Stromal cell of bone marrow (primary cell): ENCODE measurements around the gene ADA.
A peak's percentile ranks its signal among the peaks of the same experiment; 100 is the strongest.

Experiments used
- DNase-seq: peaks from one replicate; pipeline ENCODE4 v3.0.0-alpha.2; 2012; ENCODE audit warnings: low read depth

ADA gene

DNA sequence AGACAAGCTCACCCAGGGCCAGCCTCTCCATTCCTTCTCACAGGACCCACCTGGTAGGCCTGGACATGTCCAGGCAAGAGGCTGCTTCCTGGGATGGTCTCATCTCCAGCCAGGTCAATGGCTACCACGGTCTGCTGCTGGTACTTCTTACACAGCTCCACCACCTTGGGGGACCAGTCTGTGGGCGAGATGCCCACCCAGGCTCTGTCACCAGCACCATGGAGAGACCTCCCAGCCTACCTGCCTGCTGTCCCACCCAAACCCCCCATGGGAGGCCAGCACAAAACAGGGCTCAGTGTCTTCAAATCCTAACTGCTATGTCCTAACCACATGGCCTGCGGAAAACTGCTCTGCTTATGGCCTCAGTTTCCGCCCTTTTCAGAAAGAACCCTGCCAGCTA is 27.3 kb downstream of the ADA start:
- no peak for DNase-seq

DNA sequence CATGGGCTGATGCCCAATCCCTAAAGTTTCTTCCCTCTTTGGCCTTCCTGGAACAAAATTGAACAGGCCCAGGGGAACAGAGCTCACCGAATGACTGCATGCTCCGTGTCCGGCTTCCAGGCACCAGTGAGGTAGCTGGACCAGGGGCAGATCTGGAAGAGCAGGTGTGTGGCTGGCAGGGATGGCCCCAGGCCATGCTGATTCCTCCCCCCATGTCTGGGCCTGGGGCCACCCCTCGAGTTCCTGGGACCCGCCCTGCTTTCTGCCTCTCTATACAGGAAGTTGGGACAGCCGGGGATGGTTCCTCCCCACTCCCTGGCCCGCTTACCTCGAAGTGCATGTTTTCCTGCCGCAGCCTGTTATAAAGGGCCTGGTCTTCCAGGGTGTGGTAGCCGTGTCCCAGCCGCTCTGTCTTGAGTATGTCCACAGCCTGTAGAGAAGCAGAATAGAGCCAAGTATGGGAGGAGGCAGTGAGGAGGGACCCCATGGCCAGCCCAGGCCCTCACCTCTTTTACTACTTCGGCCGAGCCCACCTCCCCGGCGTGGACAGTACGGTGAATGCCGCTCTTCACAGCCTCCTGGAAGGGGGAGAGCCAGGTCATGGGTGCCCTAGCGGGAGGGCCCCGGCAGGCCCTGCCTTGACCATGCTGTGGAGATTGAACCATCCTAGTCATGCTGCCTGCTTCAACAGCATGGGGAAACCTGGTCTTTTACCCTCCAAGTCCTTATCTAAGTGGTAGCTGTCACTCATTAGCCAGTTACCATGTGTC is 28.8 kb downstream of the ADA start:
- DNase-seq, result no peak

DNA sequence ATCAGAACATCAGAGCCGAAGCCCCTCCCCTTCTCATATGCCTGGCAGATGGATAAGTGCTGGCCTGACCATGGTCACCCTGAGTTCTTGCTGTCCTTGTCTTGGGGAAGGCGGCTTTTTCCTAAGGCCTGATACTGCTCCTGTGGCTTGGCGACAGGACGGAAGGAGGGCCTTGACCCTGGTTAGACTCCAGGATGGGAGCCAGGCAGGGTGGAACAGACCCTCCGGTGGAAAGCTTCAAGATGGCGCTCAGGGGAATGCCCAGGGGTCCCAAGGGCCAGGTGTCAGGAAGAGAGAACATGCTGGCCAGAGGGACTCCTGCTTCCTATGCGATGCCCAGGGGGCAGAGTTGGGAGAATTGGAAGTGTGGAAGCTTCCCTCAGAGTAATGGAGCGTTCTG is 29.6 kb downstream of the ADA start:
- DNase-seq, result no peak

DNA sequence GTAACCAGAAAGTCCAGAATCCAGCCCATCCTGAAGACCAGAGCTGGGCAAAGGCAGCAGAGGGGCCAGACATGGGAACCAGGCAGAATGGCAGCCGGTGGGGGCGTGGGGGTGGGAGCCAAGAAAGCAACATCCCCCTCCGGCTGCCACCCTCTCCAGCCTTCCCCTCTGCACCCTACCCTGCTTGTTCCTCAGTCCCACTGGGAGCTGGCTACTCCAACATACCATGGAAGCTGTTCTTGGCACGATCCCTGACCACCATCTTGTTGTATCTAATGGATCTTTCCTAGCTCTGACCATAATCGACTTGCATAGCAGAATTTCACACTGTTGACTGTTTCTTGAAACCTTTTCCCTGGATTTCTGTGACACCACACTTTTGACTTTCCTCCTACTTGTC is 30.2 kb downstream of the ADA start:
- no peak for DNase-seq

DNA sequence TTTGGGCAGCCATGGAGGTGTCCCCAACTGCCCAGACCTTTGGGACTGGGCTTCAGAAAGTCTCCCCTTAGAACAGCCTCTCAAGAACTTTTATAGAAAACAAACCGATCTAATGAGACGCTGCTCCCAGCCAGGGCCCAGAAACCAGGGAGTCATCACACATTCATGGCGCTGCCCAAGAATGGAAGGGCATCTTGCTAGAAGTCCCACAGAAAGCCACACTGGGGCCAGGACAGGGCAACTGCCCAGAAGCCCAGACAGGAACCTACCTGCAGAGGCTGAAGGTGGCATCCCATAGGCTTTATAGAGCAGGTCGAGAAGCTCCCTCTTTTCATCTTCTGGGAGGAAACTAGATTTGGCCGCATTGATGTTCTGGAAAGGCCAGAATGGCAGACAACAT is 31.5 kb downstream of the ADA start:
- DNase-seq, result no peak

DNA sequence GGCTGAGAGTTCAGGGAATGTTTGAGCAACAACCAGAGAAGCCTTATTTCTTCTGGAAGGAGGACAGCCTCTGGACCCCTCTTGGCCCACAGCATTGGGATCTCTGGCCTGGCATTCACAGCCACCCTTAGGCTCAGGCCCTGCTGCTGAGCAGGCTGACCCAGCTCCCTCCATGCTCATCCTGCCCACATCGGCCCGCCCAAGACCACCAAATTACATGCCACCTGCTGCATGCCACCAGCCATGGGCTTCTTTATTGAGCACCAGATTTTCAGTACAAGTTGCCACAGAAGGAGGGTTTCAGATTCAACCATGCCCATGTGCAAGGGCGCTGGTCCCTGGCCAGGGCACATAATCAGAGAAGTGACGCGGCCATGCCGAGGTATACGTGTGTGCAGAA is 32.2 kb downstream of the ADA start:
- DNase-seq, result no peak

DNA sequence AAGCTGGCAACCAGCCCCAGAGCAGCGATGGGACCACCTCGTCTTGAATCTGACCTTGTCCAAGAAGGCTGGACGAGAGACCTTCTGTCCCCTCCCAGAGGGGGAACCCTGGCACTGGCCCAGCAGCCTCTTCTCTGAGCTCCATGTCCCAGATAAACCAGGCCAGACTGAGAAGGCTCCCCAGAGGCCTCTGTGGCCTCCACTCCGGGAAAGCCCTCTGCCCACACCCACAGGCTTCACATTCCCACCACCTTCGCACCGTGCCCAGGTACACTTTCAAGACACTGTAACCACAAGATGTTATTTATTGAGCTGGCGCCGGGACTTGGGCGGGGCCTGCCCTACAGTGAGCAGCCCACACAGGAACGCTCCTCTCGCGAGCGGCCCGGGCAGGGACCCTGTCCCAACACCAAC is 33.2 kb downstream of the ADA start:
- DNase-seq, result no peak

DNA sequence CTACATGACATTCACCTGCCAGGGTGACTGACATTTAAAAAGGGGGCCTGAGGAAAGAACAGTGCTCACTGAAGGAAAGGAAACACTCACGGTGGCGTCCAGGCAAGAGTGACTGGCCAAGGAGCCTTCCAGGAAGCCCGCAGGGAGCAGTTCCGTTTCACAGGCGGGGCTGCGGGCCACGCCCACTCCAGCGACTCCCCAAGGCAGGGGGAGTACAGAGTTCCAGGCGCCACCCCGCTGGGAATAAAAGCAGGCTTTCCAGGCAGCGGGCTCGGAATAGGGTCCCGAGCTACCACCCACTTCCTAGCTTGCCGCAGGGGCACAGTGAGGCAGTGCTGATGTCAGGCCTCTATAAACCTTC is 34.9 kb downstream of the ADA start:
- DNase-seq, result no peak

DNA sequence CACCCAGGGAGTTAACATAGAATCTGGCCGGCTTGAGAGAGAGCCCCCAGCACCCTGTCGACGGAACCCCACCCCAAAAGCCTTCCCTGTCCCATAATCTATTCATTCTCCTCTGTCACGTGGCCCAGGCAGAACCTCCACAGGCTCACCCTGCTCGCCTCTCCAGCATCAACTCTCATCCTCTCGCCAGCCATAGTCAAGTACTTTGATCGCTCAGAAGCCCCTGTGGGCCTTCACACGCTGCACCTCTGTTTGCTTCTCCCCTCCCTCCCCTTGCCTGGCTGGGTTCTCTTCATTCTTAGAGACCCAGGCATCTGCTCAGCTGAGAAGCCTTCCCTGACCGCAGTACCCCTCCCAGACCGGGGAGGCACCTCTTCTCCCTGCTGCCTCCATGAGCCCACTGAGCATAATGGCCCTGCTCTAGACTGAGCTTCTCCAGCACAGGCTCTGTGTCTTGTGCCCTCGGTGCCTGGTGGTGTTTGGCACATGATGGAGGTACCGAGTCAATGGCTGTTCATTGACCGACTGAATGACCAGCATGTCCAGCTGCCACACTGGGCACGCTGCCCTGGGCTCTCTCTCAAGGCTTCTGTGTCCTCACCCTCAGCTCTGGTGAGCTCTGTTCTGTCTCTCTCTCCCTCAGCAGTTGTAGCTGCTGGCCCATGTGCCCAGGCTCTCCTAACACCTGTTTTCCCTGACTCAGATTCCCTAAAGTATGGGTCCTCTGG is 35.5 kb downstream of the ADA start:
- no peak for DNase-seq

DNA sequence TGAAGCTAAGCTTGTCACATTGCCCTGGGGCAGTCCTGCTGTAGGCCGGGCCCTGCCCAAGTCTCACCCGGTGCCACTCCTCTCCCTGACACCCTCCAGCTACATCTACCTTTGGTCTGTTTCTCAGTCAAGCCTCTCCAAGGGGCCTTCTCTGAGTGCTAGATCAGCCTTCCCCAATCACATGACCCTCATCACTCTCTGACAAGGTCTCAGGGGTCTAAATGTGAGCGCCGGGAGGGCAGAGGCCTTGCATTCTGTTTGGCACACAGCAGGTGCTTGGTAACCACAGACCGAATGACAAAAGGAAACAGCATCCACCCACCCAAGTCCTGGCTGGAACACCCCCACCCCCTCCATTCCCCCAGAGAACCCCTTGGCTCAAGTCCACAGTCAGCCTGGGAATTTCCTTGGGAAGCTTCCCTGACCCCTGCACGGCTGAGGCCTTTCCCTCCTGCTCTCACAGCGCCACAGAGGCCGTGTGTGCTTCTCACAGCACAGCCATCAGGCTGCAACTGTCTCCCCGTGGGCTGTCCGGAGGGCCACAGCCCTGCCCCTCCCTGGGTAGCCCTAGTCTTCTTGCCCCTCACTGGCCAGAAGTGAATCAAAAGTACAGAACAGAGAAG is 36.2 kb downstream of the ADA start:
- no peak for DNase-seq

DNA sequence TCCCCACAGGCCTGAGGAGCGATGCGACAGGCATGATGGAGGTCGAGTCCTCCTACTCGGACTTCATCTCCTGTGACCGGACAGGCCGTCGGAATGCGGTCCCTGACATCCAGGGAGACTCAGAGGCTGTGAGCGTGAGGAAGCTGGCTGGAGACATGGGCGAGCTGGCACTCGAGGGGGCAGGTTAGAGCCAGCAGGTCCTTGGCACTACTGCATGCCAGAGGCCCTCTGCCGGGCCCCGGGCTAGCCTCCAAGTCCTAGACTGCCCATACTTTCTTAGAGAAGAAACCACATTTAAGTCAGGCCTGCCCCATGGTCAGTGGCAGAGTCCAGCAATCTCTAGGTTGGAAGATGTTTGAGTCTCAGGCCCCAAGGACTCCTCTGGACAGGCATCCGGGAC is 37.0 kb downstream of the ADA start:
- DNase-seq, result no peak

DNA sequence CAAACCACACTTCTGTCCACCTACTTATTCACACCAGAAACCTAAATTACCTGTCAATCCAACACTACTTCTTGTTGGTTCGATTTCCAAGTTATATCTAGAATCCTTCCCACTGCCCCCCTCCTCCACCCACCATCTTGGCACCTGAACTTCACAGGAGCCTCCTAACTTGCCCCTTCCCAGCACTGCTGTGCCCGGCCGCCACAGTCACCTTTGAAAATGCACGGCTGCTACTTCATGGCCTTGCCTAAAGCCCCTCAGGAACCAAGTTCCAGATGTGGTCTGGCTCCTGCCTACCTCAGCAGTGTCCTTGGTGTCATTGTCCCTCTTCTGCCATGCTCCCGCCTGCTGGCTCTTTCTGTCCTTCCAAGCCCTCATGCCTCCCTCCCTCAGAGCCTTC is 37.9 kb downstream of the ADA start:
- no peak for DNase-seq

DNA sequence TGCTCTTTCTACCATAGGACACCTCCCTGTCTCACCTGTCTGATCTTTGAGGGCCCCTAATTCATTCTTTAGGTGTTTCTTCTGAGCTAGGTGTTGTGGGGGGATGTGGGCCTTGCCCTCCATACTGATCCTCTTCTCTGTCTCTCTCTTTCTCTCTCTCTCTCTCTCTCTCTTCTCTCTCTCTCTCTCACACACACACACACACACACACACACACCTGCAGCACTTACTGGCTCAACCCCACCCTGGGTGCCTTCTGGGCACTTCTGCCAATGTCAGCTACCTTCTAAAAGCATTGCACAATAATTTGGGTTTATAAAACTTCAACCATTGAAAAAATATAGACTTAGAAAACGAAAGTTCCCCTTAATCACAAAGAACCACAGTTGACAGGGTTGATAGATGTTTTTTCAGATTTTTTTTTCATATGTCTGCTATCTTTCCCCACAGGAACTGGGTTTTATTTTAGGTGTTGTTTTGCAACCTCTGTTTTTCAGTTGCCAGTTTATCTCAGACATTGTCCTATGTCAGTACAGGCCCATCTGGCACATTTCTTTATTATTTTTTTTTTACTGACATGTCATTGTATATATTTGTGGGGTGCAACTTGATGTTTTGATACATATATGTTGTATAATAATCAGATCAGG is 41.1 kb downstream of the ADA start:
- DNase-seq, result no peak

DNA sequence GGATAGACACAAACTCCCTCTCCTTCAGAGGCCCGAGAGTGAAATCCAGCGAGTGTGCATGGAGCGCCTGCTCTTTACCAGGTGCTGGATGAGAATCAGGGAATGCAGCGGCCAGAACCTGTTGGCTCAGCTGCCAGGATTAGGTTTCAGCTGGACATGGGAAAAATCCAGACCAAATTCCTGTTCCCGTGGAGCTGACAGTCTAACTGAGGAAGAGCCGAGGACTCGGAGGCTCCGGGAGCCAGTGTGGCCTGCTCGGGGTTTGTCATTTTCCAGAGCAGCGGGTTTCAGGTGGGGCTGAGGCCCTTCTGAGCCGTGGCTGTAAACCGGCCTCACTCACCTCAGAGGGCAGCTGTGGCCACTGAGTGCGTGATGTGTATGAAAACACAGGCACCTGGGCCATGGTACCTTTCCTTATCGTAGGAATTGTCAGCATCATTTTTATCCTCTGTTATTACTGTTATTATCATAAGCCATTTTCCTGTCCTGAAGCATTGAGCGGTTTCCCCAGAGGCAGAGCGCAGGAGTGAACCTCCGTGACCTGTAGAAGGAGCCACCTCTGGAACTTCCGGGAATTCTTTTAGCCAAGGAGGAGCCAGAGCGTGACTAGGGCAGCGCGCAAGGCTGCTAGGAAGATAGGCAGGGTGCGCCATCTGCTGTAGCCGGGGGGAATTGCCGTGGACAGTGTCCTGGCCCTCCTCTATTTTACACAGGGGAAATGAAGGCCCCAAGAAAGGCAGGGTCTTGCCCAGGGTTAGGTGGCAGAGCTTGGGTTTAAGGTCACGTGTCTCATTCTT is 41.8 kb downstream of the ADA start:
- peak; percentile 59 for DNase-seq

DNA sequence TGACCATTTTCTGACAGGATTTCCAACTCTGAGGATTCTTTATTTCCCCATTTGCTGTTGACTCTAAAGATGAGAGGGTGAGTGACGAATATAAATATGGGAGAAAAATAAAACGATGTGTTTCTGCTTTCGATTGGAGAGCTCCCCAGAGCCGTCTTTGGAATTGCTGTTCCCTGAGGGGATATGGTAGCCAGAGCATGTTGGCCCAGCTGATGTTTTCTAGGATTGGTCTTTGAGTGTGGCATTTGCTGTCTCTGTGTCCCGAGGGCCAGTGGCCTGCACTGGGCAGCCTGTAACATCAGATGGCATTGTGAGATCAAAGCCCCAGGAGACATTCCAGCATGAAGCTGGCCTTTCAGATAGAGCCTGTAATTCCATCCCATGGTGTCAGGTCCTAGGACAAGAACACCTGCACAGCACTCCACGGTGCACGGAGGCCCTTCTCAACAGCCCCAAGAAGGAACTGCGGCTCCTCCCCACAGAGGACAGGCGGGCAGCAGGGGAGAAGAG is 42.4 kb downstream of the ADA start:
- DNase-seq, result no peak

DNA sequence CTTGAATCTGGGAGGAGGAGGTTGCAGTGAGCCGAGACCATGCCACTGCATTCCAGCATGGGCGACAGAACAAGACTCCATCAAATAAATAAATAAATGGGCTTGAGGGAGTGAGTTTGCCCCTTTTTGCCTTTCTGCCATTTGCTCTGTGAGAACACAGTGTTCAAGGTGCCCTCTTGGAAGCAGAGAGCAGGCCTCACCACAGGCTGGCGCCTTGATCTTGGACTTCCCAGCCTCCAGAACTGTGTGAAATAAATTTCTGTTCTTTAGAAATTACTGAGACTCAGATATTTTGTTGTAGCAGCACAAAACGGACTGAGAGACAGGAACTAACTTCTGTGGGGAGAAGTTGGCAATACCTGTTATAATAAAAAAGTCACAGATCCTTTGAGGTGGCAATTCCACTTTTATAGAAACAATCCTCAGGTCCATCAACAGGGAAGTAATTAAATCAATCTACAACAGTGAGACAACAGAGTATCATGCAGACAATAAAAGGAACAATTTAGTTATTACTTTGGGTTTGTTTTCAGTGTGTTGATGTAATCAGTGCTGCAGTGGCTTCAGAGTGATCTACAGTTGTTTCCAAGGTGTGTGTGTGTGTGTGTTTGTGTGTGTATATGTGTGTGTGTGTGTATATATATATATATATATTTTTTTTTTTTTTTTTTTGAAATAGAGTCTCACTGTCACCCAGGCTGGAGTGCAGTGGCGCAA is 44.6 kb downstream of the ADA start:
- DNase-seq, result no peak

DNA sequence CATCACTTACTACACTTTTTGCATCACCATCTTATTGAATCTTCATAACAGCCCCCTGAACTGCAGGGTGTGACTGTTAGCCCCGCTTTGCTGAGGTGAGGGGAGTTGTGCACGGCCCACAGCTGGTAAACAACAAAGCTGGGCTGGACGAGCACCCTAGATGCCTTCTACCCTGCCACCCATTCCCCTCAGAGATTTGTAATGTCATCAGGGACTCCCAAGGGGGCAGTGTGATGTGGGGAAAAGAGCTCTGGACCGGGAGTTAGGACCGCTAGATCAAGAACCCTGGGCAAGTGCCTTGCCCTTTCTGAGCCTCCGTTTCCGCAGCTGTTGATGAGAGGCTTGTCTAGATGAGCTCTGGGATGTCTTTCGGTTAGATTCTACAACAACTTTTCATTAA is 48.2 kb downstream of the ADA start:
- no peak for DNase-seq

DNA sequence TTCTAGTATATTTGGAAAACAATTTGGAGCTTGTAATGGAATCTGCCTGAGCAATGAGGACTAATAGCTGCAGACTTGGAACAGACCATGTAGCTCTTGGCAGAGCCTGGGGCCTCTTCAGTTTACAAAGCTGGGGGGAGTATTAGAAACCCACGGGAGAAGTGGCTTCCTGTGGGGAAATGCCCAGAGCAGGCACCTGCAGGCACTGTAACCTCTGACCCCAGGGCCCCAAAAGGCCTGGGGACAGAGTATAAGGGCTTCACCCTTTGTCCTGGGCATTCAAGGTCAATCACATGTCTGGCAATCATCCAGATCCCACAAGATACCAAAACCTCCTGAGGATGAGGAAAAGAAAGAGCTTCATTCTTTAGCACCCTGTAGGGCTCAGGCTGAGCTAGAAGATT is 49.7 kb downstream of the ADA start:
- peak; percentile 87 for DNase-seq

DNA sequence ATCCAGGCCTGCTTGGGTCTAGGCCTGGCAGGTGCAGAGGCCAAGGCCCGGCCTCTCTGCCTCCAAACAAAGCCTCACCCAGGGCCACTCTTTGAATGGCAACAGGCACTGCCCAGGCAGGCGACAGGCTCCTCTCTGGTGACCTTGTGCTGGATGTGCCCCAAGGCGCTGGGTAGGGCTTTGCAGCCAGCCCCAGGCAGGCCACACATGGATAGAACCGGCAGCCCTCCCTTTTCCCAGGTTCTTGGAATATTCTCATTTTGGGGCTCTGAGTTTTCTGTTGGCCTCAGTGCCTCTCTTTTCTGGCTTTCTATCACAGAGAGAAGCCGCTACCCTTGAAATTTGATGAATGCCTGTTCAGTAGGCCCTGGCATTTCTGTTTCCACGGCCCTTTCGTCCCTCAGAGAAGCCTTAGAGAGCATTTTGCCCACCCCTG is 50.2 kb downstream of the ADA start:
- DNase-seq, result no peak

DNA sequence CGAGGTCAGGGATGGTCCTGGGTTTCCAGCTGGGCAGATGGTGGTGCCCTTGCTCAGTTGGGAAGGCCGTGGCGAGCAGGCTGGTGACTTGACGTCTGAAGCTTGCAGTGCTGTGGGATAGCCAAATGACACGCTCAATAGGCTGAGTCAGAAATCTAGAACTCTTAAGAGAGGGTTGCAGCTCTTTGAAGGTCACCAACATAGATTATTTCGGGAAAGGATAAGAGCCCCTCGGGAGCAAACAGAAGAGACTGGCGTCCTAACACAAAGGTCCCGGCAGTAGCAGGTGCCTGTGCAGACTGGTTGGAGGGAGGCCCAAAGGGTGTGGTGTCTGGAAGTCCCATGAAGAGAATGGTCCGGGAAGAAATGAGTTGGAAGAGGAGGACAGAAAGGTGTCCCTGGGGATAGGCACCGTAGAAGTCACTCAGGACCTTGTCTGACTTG is 50.7 kb downstream of the ADA start:
- DNase-seq, result no peak

DNA sequence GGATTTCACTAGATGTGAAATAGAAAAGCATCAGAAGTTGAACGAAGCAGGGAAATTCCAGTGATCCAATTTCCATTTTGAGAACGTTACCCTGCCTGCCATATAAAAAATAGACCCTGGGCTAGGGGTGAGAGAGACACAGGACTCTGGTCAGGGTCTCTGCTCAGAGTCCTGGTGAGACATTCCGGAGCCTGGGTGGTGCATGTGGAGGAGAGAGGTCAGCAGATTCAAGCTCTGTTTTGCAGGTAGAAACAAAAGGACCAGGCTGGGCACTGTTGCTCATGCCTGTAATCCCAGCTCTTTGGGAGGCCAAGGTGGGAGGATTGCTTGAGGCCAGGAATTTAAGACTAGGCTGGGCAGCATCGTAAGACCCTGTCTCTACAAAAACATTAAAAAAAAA is 51.2 kb downstream of the ADA start:
- DNase-seq, result no peak
